Brain microvascular endothelial cell (primary cell): ENCODE measurements around the gene ZBTB7C.

Experiments
- DNase-seq: peaks from one replicate; pipeline ENCODE4 v3.0.0-alpha.2; 2020
- H3K27ac ChIP-seq: fragments of 250-450 bp; sonication (Bioruptor Pico); 2 replicates; pipeline ENCODE4 v1.5.1; 2020; ENCODE audit warnings: mild to moderate bottlenecking, moderate library complexity
- H3K27me3 ChIP-seq: fragments of 250-450 bp; sonication (Bioruptor Pico); replicated peaks from 2 replicates; pipeline ENCODE4 v1.5.1; 2020; ENCODE audit warnings: mild to moderate bottlenecking
- H3K36me3 ChIP-seq: fragments of 250-450 bp; sonication (Bioruptor Pico); replicated peaks from 2 replicates; pipeline ENCODE4 v1.5.1; 2020; ENCODE audit warnings: mild to moderate bottlenecking
- H3K4me3 ChIP-seq: 2 replicates; pipeline ENCODE4 v1.5.1; 2011; ENCODE audit warnings: low read depth, mild to moderate bottlenecking, control low read depth, low read length, moderate library complexity
- CTCF ChIP-seq: IDR thresholded peaks from 2 replicates; pipeline ENCODE4 v1.5.1; 2011; ENCODE audit warnings: low read depth, mild to moderate bottlenecking, moderate library complexity, low read length, control low read depth, inconsistent platforms; ENCODE audit errors: missing control alignments
- in situ Hi-C: cut with HindIII; loops from 2 replicates; pipeline ENCODE4 v1.10.0; 2017; ENCODE audit warnings: low sequenced_read_pairs, low pct_ligation_motif_present

Gene ZBTB7C

GRCh38 chr18:48193521-48194492 lies 215.4 kb downstream of the ZBTB7C start:
- no peak for TF ChIP-seq CTCF
- no peaks in the 10 kb centered on the region for H3K36me3 ChIP-seq
- no peak overlapping the region for H3K27ac ChIP-seq
- in situ Hi-C loops = no loop called here
- H3K4me3 ChIP-seq = no peak overlapping the region
- no peaks in the 10 kb centered on the region for H3K27me3 ChIP-seq
- DNase-seq = no peak

- in situ Hi-C loops = no loop called here
- no peak overlapping the region for H3K27ac ChIP-seq
- H3K36me3 ChIP-seq = no peaks in the 10 kb centered on the region
- DNase-seq = no peak
- no peak for TF ChIP-seq CTCF
- H3K4me3 ChIP-seq = no peak overlapping the region
- no peaks in the 10 kb centered on the region for H3K27me3 ChIP-seq
These were observed 216.6 kb downstream of the ZBTB7C start for GRCh38 chr18:48192542-48192941.

GRCh38 chr18:48191494-48191893 lies 217.7 kb downstream of the ZBTB7C start:
- H3K27ac ChIP-seq = no peak overlapping the region
- TF ChIP-seq CTCF = no peak
- no peak for DNase-seq
- no peak overlapping the region for H3K4me3 ChIP-seq
- no peaks in the 10 kb centered on the region for H3K36me3 ChIP-seq
- no peaks in the 10 kb centered on the region for H3K27me3 ChIP-seq
- in situ Hi-C loops = no loop called here

GRCh38 chr18:48190994-48191393 lies 218.2 kb downstream of the ZBTB7C start:
- no peak overlapping the region for H3K4me3 ChIP-seq
- DNase-seq = no peak
- no peak overlapping the region for H3K27ac ChIP-seq
- no peak for TF ChIP-seq CTCF
- in situ Hi-C loops = no loop called here
- peaks cover 2% of the 10 kb centered on the region for H3K27me3 ChIP-seq
- no peaks in the 10 kb centered on the region for H3K36me3 ChIP-seq

- peaks cover 4% of the 10 kb centered on the region for H3K27me3 ChIP-seq
- no peak for TF ChIP-seq CTCF
- in situ Hi-C loops = no loop called here
These were observed 220.6 kb downstream of the ZBTB7C start for GRCh38 chr18:48188609-48189008.

GRCh38 chr18:48186861-48187260 lies 222.3 kb downstream of the ZBTB7C start:
- DNase-seq = no peak
- Histone ChIP-seq H3K27ac (no peak overlapping the region), H3K4me3 (no peak overlapping the region), H3K36me3 (no peaks in the 10 kb centered on the region), H3K27me3 (peaks cover 4% of the 10 kb centered on the region)
- in situ Hi-C loops = no loop called here
- no peak for TF ChIP-seq CTCF

More at GRCh38 chr18:48188609-48189008, 220.6 kb downstream of the ZBTB7C start:
- DNase-seq = no peak
- Histone ChIP-seq H3K36me3 (no peaks in the 10 kb centered on the region), H3K4me3 (no peak overlapping the region), H3K27ac (no peak overlapping the region)
